ENCODE data around the gene REXO1.

GRCh38 chr19:1849886-1850398, 1.7 kb upstream of the REXO1 start:
- no peak for TF ChIP-seq CTCF (IDR thresholded peaks at IDR 0.05)
- no peak for TF ChIP-seq EP300 (IDR thresholded peaks at IDR 0.05)
